ENCODE data around the gene C2orf80.

DNA sequence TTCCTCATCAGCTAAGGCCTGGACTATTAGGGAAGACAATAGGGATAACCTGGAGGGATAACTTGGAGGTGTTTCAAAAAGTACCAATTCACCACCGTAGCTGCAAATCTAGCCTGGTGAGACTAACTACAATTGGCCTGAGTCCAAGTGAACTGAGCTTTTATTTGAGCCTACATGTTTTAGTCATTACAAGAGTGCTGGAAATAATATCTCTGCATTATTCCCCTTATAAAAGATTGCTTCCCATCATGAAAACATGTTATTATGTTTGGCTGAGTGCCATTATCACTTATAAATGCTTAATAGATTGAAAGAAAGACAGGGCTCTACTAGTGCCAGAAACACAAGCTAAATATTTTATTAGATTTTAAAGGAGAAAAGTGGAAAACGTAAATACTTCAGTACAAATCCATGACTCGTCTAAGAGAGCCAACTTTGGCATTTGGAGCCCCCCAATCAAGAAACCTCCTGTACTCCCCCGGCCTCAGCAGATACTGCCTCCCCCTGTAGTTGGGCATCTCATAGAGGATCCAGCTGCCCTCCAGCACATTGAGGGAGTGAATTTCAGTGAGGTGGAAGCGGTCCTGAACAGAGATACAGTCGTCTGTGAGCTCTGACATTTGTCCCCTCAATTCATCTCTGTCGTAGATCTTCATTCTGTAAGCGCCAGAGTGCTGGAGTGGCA is 47.4 kb downstream of the C2orf80 start:
- TF ChIP-seq CTCF (conservative IDR thresholded peaks at IDR 0.05 in 1 of 2, IDR thresholded peaks at IDR 0.05 in 1 of 2; ENCODE audit: extremely low read depth in 1 of 2, insufficient read depth in 1 of 2, low read depth in 1 of 2, low read length in 2 of 2), result no peak
- TF ChIP-seq EZH2 (IDR thresholded peaks at IDR 0.05; ENCODE audit: borderline replicate concordance, low read length), result no peak

Data from mammary epithelial cell (primary cell).